HG03354 (cell line): ENCODE results near the gene RRP1.

ENCODE experiments used
- ATAC-seq: cut with Tn5 transposase; IDR thresholded peaks from one replicate; pipeline ENCODE4 v1.9.1; 2021; ENCODE audit warnings: mild to moderate bottlenecking; ENCODE audit not compliant: unreplicated experiment, poor library complexity, severe bottlenecking

RRP1 gene

GRCh38 chr21:43757601-43758000, 31.8 kb upstream of the RRP1 start:
- ATAC-seq, result no peak

- no peak for ATAC-seq
Measured at GRCh38 chr21:43758111-43758641, 31.2 kb upstream of the RRP1 start.

GRCh38 chr21:43758811-43759210, 30.6 kb upstream of the RRP1 start:
- ATAC-seq, result no peak

DNA sequence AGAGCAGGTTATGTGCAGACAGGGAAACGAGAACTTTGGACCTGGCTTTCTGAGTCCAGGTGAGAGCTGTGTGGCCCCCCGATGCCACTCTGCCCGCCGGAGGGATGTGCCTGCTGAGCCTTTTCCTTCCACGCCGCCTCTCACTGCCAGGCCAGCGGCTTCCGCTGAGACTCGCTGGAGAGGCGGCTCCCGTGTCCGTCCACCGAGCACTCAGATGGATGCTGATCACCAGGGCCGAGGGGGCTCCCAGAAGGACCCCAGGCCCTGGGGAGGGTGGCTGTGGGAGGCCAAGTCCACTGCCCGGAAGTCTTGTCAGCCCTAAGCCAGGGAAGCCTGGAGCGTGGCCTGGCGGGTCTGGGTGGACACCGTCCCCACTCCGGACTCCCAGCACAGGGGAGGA, 29.7 kb upstream of the RRP1 start:
- no peak for ATAC-seq

DNA sequence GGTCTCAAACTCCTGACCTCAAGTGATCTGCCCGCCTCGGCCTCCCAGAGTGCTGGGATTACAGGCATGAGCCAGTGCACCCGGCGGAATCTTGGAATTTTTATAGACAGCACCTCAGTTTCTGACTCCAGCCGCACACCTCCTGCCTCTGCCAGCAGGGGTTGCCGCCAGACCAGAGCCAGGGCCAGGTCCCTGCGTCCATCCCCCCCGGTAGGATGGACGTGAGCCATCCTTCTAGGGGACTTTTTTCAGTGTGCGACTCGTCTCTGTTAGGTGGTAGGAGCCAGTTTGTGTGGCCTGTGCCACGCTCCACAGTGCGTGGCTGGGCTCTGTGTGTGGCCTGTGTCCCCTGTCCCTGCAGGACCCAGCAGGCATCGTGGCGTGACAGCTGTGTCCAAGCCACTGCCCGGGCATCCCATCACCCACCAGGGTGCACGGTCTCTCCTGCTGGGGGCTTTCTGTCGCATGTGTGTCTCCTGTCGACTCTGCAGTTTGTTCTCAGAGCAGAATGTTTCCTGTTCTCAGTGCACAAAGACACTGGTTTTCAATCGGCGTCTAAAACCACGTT, 28.9 kb upstream of the RRP1 start:
- no peak for ATAC-seq

DNA sequence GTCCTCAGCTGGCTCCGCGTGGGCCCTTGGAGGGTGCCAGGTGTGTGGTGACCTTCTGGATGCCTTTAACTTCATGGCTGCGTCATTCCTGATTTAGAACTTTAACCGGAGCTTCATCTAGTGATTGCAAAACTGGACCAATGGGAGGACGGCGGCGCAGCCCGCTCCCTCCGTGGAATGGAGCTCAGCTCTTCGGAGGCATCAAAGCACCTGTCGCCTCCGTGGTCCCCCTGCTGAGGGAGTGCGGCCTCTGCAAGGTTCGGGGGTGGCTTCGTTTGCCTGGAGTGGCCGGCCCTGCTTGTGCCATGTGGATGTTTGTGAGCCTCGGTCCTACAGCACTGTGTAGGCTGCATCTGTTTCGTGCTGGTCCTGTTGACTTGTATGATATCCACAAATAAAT, 27.5 kb upstream of the RRP1 start:
- ATAC-seq, result no peak

GRCh38 chr21:43762303-43763128, 26.9 kb upstream of the RRP1 start:
- ATAC-seq, result no peak

- no peak for ATAC-seq
Measured at GRCh38 chr21:43763901-43764523, 25.4 kb upstream of the RRP1 start.

DNA sequence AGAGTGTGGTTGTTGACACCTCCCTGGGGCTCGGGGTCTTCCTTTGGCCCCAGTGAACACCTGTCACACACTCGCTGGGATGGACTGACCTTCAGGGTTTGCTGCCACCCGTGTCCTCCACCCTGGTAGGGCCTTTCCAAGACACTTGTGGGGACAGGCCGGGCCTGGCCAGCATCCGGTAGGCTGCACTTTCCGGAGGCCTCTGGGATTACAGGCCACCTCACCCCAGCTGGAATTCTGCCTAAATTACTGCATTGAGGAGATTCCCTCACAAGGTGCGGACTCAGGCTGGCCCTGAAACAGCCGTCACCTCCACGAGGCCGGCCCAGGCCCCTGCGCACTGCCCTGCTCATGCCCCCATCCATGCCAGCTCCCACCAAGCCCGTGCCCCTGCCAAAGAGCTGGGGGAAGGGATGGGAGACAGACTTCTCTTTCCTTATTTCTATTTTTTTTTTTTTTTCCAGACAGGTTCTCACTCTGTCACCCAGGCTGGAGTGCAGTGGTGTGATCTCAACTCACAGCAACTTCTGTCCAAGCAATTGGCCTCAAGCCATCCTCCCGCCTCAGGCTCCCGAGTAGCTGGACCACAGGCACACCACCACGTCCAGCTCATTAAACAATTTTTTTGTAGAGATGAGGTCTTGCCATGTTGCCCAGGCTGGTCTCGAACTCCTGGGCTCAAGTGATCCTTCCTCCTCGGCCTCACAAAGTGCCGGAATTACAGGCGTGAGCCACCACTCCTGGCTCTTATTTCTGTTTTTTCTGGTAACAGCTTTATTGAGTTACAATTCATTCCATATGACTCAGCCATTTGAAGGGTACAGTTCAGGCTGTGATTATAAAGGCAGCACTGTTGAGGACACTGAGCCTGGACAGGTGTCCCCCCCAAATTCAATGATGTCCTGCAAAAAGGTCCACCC, 24.5 kb upstream of the RRP1 start:
- ATAC-seq, result no peak

GRCh38 chr21:43766734-43767497, 22.5 kb upstream of the RRP1 start:
- ATAC-seq, result no peak

GRCh38 chr21:43767498-43767983, 21.8 kb upstream of the RRP1 start:
- no peak for ATAC-seq

GRCh38 chr21:43767984-43768867, 21.2 kb upstream of the RRP1 start:
- ATAC-seq, result no peak

GRCh38 chr21:43768868-43769167, 20.6 kb upstream of the RRP1 start:
- ATAC-seq, result no peak

GRCh38 chr21:43769325-43769958, 19.9 kb upstream of the RRP1 start:
- ATAC-seq, result no peak

DNA sequence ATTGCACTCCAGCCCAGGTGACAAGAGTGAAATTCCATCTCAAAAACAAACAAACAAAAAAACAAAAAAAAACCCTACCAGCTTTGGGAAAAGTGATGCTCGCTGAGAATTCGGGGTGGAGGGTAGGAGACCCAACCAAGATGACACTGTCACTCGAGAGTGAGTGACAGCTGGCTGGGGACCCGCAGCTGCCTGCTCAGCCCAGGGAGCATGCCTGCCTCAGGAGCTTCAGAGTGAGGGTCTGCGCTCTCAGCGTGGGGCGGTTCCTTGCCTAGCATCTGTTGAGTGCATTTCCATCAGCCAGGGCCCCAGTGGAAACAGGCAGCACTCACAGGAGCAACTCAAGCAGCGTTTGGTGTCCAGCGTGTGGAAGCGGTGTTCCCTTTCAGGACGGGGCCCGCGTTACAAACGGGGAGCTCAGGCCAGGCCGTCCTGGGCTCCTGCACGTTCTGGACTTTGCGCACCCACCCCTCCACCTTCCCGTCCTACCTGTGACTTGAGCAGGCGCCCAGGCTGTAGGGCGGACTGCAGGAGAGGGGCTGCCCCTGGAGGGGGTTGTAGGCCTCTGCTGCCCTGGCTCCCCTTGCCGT, 19.2 kb upstream of the RRP1 start:
- ATAC-seq, result no peak

DNA sequence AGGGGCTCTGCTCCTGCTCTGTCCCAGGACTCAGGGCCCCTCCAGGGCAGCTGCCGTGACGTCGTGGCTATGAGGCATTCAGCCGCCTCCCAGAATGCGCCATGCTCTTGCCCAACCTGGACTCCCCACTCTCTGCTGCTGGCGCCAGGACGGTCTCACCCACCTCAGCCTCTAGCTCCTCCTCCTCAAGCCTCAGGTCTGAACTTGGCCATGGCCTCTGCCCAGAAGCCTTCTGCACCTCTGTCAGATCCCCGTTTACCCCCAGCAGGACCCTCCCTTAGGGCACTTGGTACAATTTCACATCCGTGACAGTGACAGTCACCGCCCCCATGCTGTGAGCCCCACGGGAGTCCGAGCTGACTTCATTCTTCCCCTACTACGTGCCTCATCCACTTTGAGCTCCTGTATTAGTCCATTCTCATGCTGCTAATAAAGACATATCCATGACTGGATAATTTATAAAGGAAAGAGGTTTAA, 18.1 kb upstream of the RRP1 start:
- ATAC-seq, result no peak

DNA sequence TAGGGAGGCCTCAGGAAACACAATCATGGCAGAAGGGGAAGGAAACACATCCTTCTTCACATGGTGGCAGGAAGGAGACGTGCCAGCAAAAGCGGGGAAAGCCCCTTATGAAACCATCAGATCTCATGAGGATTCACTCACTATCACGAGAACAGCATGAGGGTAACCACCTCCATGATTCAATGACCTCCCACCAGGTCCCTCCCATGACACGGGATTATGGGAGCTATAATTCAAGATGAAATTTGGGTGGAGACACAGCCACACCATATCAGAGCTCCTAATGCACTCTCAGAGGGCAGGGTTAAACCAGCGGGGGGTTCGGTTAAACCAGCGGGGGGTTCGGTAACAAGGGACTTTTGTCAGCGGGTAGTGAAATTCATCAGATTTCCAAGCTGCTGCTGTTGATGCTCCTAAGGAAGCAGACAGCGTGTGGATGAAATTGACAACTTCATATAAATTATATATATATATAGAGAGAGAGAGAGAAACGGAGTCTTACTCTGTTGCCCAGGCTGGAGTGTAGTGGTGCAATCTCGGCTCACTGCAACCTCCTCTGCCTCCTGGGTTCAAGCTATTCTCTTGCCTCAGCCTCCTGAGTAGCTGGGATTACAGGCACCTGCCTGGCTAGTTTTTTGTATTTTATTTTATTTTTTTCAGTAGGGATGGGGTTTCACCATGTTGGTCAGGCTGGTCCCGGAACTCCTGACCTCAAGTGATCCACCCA, 17.5 kb upstream of the RRP1 start:
- no peak for ATAC-seq
